22Rv1 (cell line): Measurements from ENCODE around the gene ZNF48.

Source experiments
- ZFX ChIP-seq: fragments of 450-650 bp; IDR thresholded peaks from 2 replicates; pipeline ENCODE4 v1.6.1; 2017; ENCODE audit warnings: antibody characterized with exemption, borderline replicate concordance
- TF ChIP-seq, protein P1 (sequence below): fragments of 450-650 bp; IDR thresholded peaks from 2 replicates; pipeline ENCODE4 v1.5.1; 2017; ENCODE audit warnings: mild to moderate bottlenecking

DNA sequence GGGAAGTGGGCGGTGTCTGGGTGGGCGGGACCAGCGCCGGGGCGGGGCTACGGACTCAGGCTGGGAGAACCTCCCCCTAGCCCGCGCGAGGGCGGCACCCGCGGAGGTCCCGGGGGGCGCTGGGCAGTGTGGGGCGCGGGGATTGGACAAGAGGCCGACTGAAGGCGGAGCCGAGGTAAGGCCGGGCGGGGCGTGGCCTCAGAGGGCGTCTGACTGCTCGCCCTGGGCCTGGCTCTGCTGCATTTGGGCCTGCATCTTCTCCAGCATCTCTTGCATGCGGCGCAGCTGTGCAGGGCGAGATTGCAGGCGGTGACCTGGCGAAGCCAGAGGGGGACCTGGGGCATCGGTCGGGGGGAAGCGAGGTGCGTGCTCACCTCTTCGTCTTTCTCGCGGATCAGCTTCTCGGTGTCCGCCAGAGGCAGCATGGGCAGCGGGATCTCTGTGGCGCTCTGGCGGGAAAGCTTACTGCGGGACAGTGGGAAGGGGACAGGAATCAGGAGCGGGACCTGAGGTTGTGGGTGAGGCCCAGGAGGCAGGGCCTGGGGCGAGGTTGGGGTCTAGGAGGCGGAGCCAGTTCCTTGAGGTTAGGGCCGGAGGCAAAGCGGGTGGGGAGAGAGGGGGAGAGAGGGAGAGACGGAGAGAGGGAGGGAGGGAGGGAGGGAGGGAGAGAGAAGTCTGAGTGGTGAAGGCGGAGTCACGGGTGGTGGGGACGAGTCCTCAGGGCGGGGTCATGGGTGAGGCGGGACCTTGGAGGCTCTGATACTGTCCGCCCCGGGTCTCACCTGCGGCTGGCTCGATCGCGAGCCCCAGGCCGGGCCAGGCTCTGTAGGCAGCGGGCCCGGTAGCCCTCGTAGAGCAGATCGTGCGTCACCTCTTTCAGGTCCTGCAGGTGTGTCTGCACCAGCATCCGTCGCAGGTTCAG, 16.7 kb upstream of the ZNF48 start:
- TF ChIP-seq, protein P1, sequence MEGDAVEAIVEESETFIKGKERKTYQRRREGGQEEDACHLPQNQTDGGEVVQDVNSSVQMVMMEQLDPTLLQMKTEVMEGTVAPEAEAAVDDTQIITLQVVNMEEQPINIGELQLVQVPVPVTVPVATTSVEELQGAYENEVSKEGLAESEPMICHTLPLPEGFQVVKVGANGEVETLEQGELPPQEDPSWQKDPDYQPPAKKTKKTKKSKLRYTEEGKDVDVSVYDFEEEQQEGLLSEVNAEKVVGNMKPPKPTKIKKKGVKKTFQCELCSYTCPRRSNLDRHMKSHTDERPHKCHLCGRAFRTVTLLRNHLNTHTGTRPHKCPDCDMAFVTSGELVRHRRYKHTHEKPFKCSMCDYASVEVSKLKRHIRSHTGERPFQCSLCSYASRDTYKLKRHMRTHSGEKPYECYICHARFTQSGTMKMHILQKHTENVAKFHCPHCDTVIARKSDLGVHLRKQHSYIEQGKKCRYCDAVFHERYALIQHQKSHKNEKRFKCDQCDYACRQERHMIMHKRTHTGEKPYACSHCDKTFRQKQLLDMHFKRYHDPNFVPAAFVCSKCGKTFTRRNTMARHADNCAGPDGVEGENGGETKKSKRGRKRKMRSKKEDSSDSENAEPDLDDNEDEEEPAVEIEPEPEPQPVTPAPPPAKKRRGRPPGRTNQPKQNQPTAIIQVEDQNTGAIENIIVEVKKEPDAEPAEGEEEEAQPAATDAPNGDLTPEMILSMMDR, result no peak
- TF ChIP-seq ZFX, result no peak
